Measurements from ENCODE around the gene ZBTB6.
"Not testable (repeated sequence)": the region's sequence is repeated elsewhere in the genome, so short reads cannot be mapped to it uniquely, and the experiment has no call there.

The ZBTB6 gene

GRCh38 chr9:122897969-122898368, 15.2 kb downstream of the ZBTB6 start:
- DNase-seq (ENCODE audit: insufficient read length, low spot score), result no peak
- FAIRE-seq, result no peak
- TF ChIP-seq TAF1 (IDR thresholded peaks at IDR 0.05; ENCODE audit: low read depth, low read length), result no peak
- TF ChIP-seq SPI1 (IDR thresholded peaks at IDR 0.05; ENCODE audit: low read depth, low read length), result no peak
- TF ChIP-seq POLR2A (IDR thresholded peaks at IDR 0.05; ENCODE audit: low read depth, low read length), result no peak
- no peak for TF ChIP-seq POU2F2 (IDR thresholded peaks at IDR 0.05; ENCODE audit: low read depth, low read length)
- no peak for TF ChIP-seq POLR2AphosphoS5 (IDR thresholded peaks at IDR 0.05; ENCODE audit: low read depth, low read length)
- no peak for TF ChIP-seq PAX5 (IDR thresholded peaks at IDR 0.05; ENCODE audit: insufficient read depth, low read length, severe bottlenecking)

- no peak for FAIRE-seq
- no peak for DNase-seq (ENCODE audit: insufficient read length, low spot score)
- TF ChIP-seq PAX5 (IDR thresholded peaks at IDR 0.05; ENCODE audit: insufficient read depth, low read length, severe bottlenecking) (no peak), POU2F2 (IDR thresholded peaks at IDR 0.05; ENCODE audit: low read depth, low read length) (no peak), SPI1 (IDR thresholded peaks at IDR 0.05; ENCODE audit: low read depth, low read length) (no peak), POLR2A (IDR thresholded peaks at IDR 0.05; ENCODE audit: low read depth, low read length) (no peak), POLR2AphosphoS5 (IDR thresholded peaks at IDR 0.05; ENCODE audit: low read depth, low read length) (no peak), TAF1 (IDR thresholded peaks at IDR 0.05; ENCODE audit: low read depth, low read length) (no peak)
These were observed 24.6 kb downstream of the ZBTB6 start for GRCh38 chr9:122888480-122888879.

- FAIRE-seq (no peak), DNase-seq (ENCODE audit: insufficient read length, low spot score) (no peak)
- TF ChIP-seq POLR2AphosphoS5 (IDR thresholded peaks at IDR 0.05; ENCODE audit: low read depth, low read length) (no peak), POLR2A (IDR thresholded peaks at IDR 0.05; ENCODE audit: low read depth, low read length) (no peak), SPI1 (IDR thresholded peaks at IDR 0.05; ENCODE audit: low read depth, low read length) (no peak), TAF1 (IDR thresholded peaks at IDR 0.05; ENCODE audit: low read depth, low read length) (no peak), POU2F2 (IDR thresholded peaks at IDR 0.05; ENCODE audit: low read depth, low read length) (no peak), PAX5 (IDR thresholded peaks at IDR 0.05; ENCODE audit: insufficient read depth, low read length, severe bottlenecking) (no peak)
These were observed 30.0 kb downstream of the ZBTB6 start for GRCh38 chr9:122883125-122883524.

- DNase-seq (ENCODE audit: insufficient read length, low spot score) (no peak), FAIRE-seq (no peak)
- TF ChIP-seq POLR2A (IDR thresholded peaks at IDR 0.05; ENCODE audit: low read depth, low read length) (no peak), POLR2AphosphoS5 (IDR thresholded peaks at IDR 0.05; ENCODE audit: low read depth, low read length) (no peak), SPI1 (IDR thresholded peaks at IDR 0.05; ENCODE audit: low read depth, low read length) (no peak), POU2F2 (IDR thresholded peaks at IDR 0.05; ENCODE audit: low read depth, low read length) (no peak), PAX5 (IDR thresholded peaks at IDR 0.05; ENCODE audit: insufficient read depth, low read length, severe bottlenecking) (no peak), TAF1 (IDR thresholded peaks at IDR 0.05; ENCODE audit: low read depth, low read length) (no peak)
These were observed 33.7 kb downstream of the ZBTB6 start for GRCh38 chr9:122879443-122879842.

GRCh38 chr9:122875523-122875922, 37.6 kb downstream of the ZBTB6 start:
- DNase-seq (ENCODE audit: insufficient read length, low spot score), result no peak
- TF ChIP-seq SPI1 (IDR thresholded peaks at IDR 0.05; ENCODE audit: low read depth, low read length) (no peak), POLR2AphosphoS5 (IDR thresholded peaks at IDR 0.05; ENCODE audit: low read depth, low read length) (no peak), TAF1 (IDR thresholded peaks at IDR 0.05; ENCODE audit: low read depth, low read length) (no peak), POLR2A (IDR thresholded peaks at IDR 0.05; ENCODE audit: low read depth, low read length) (no peak), POU2F2 (IDR thresholded peaks at IDR 0.05; ENCODE audit: low read depth, low read length) (no peak)
- FAIRE-seq, result no peak

GRCh38 chr9:122867276-122867675, 45.8 kb downstream of the ZBTB6 start:
- FAIRE-seq; DNase-seq (ENCODE audit: insufficient read length, low spot score): not testable (repeated sequence)

GRCh38 chr9:122866079-122866478, 47.0 kb downstream of the ZBTB6 start:
- TF ChIP-seq TAF1 (IDR thresholded peaks at IDR 0.05; ENCODE audit: low read depth, low read length) (no peak), POU2F2 (IDR thresholded peaks at IDR 0.05; ENCODE audit: low read depth, low read length) (no peak)
- DNase-seq (ENCODE audit: insufficient read length, low spot score), result no peak
- FAIRE-seq, result no peak

- DNase-seq (ENCODE audit: insufficient read length, low spot score) (no peak), FAIRE-seq (no peak)
- TF ChIP-seq TAF1 (IDR thresholded peaks at IDR 0.05; ENCODE audit: low read depth, low read length), result no peak
- no peak for TF ChIP-seq POLR2AphosphoS5 (IDR thresholded peaks at IDR 0.05; ENCODE audit: low read depth, low read length)
- no peak for TF ChIP-seq POU2F2 (IDR thresholded peaks at IDR 0.05; ENCODE audit: low read depth, low read length)
- no peak for TF ChIP-seq PAX5 (IDR thresholded peaks at IDR 0.05; ENCODE audit: insufficient read depth, low read length, severe bottlenecking)
- no peak for TF ChIP-seq POLR2A (IDR thresholded peaks at IDR 0.05; ENCODE audit: low read depth, low read length)
- no peak for TF ChIP-seq SPI1 (IDR thresholded peaks at IDR 0.05; ENCODE audit: low read depth, low read length)
These were observed 47.8 kb downstream of the ZBTB6 start for GRCh38 chr9:122865300-122865699.

- FAIRE-seq (no peak), DNase-seq (ENCODE audit: insufficient read length, low spot score) (no peak)
These were observed 49.7 kb downstream of the ZBTB6 start for GRCh38 chr9:122863407-122863806.

GRCh38 chr9:122860319-122861142, 52.6 kb downstream of the ZBTB6 start:
- TF ChIP-seq SPI1 (IDR thresholded peaks at IDR 0.05; ENCODE audit: low read depth, low read length), result no peak
- TF ChIP-seq TAF1 (IDR thresholded peaks at IDR 0.05; ENCODE audit: low read depth, low read length), result no peak
- TF ChIP-seq PAX5 (IDR thresholded peaks at IDR 0.05; ENCODE audit: insufficient read depth, low read length, severe bottlenecking), result no peak
- no peak for FAIRE-seq
- no peak for DNase-seq (ENCODE audit: insufficient read length, low spot score)

More at GRCh38 chr9:122863407-122863806, 49.7 kb downstream of the ZBTB6 start:
- no peak for TF ChIP-seq TAF1 (IDR thresholded peaks at IDR 0.05; ENCODE audit: low read depth, low read length)
- no peak for TF ChIP-seq POU2F2 (IDR thresholded peaks at IDR 0.05; ENCODE audit: low read depth, low read length)
